Gastrocnemius medialis (tissue), 4 donors: ENCODE data around the gene STOX2. TPM values are rescaled to one million over a fixed set of nuclear protein-coding genes. Genes with fewer than 3 reads are reported as not detected.

Source experiments
- ATAC-seq, 2 donors: fragments of 150-250 bp; one replicate each; pipeline ENCODE4 v1.9.1; 2016
- DNase-seq, 2 donors: peaks; one replicate each; pipeline ENCODE4 v3.0.0-alpha.2; 2019
- H3K27ac ChIP-seq, 4 donors: fragments of 200-600 bp; sonication (generic); 1 replicate in 1 of 4; 2 replicates in 3 of 4; pipeline ENCODE4 v1.5.1; 2016 to 2018; ENCODE audit warnings: mild to moderate bottlenecking in 2 of 4, moderate library complexity in 1 of 4
- H3K27me3 ChIP-seq, 3 donors: fragments of 200-600 bp; sonication (generic) in 2 of 3; 1 replicate in 1 of 3; 2 replicates in 2 of 3; pipeline versions ENCODE4 v1.5.1 to v1.6.0; 2016 to 2019; ENCODE audit warnings: mild to moderate bottlenecking in 1 of 3, moderate library complexity in 1 of 3
- H3K36me3 ChIP-seq, 2 donors: fragments of 200-600 bp; sonication (generic) in 1 of 2; one replicate each; pipeline ENCODE4 v1.5.1; 2017 to 2018
- H3K4me1 ChIP-seq, 2 donors: fragments of 200-600 bp; sonication (generic) in 1 of 2; one replicate each; pipeline ENCODE4 v1.5.1; 2016 to 2017; ENCODE audit warnings: mild to moderate bottlenecking in 2 of 2
- H3K4me3 ChIP-seq, 4 donors: fragments of 200-600 bp; sonication (generic) in 3 of 4; 1 replicate in 1 of 4; 2 replicates in 3 of 4; pipeline ENCODE4 v1.5.1; 2016 to 2019; ENCODE audit warnings: mild to moderate bottlenecking in 2 of 4
- H3K9me3 ChIP-seq, 3 donors: fragments of 200-600 bp; sonication (generic) in 2 of 3; 1 replicate in 1 of 3; 2 replicates in 2 of 3; pipeline ENCODE4 v1.5.1; 2016 to 2019
- POLR2A ChIP-seq, 2 donors: fragments of 450-650 bp; IDR thresholded peaks; one replicate each; pipeline ENCODE4 v1.6.1; 2017; ENCODE audit warnings: antibody characterized with exemption in 2 of 2, mild to moderate bottlenecking in 2 of 2, moderate library complexity in 2 of 2
- in situ Hi-C, 4 donors: fragments of 200-750 bp; cut with MboI; loops; one replicate each; pipeline versions ENCODE4 v1.15.0 to v1.8.0; 2017; ENCODE audit warnings: low sequenced_read_pairs in 4 of 4
- intact Hi-C: fragments of 100-400 bp; cut with DNase I; formaldehyde crosslinking; loops from one replicate; pipeline ENCODE4 v1.15.1; 2023; ENCODE audit warnings: low total_unique reads
- total RNA-seq, 4 donors: library from RNA; depleted of rRNA; stranded (reverse); fragments of >200 nt; gene quantifications; one replicate each; pipeline versions ENCODE4 v1.1.0 to v1.2.3, GENCODE V29; 2016
- TF ChIP-seq, protein P1 (sequence below), 5 experiments: fragments of 450-650 bp in 3 of 5; fragments of 200-600 bp in 2 of 5; sonication (generic) in 2 of 5; IDR thresholded peaks in 4 of 5; conservative IDR thresholded peaks in 1 of 5; 1 replicate in 4 of 5; 2 replicates in 1 of 5; pipeline ENCODE4 v1.5.1; 2016 to 2019; ENCODE audit warnings: antibody characterized with exemption in 5 of 5, mild to moderate bottlenecking in 3 of 5, moderate library complexity in 3 of 5

Gene STOX2
- total RNA-seq, 4 donors from 2014 or later = 3.3 to 8.3 (median 5.9) TPM

- H3K27me3 ChIP-seq = no peaks in the 10 kb centered on the region
- TF ChIP-seq POLR2A (IDR thresholded peaks at IDR 0.05) = no peak
- TF ChIP-seq, protein P1, sequence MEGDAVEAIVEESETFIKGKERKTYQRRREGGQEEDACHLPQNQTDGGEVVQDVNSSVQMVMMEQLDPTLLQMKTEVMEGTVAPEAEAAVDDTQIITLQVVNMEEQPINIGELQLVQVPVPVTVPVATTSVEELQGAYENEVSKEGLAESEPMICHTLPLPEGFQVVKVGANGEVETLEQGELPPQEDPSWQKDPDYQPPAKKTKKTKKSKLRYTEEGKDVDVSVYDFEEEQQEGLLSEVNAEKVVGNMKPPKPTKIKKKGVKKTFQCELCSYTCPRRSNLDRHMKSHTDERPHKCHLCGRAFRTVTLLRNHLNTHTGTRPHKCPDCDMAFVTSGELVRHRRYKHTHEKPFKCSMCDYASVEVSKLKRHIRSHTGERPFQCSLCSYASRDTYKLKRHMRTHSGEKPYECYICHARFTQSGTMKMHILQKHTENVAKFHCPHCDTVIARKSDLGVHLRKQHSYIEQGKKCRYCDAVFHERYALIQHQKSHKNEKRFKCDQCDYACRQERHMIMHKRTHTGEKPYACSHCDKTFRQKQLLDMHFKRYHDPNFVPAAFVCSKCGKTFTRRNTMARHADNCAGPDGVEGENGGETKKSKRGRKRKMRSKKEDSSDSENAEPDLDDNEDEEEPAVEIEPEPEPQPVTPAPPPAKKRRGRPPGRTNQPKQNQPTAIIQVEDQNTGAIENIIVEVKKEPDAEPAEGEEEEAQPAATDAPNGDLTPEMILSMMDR (IDR thresholded peaks at IDR 0.05 in 4 of 5, conservative IDR thresholded peaks at IDR 0.05 in 1 of 5) = no peak
- intact Hi-C loops (no loop called here), in situ Hi-C loops (no loop called here)
- no peak overlapping the region for H3K4me3 ChIP-seq
- ATAC-seq (no peak), DNase-seq (no peak)
- H3K9me3 ChIP-seq = no peaks in the 10 kb centered on the region
- H3K4me1 ChIP-seq = no peaks in the 10 kb centered on the region
- H3K36me3 ChIP-seq = no peaks in the 10 kb centered on the region
- H3K27ac ChIP-seq = no peak overlapping the region
These were observed 45.0 kb upstream of the STOX2 start for GRCh38 chr4:183860119-183860518.

DNA sequence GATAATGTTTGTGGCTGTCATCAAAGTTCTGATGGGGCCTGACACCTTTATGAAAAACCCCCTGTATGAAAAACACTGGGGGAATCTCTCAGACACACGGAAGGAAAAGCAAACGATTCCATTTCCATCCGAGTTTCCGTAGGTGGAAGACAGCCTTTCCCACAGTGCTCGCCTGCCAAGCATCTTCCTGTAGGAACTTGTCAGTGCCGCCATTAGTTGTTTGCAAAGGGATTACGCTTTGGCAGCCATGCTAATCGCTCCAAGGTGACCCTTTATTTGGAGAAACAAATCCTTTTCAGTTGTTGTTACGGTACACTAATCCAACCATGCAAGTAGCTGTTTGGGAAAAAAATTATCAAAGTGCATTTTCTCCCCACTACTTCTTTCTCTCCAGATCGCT lies 44.4 kb upstream of the STOX2 start:
- no peak for TF ChIP-seq POLR2A (IDR thresholded peaks at IDR 0.05)
- TF ChIP-seq, protein P1 (IDR thresholded peaks at IDR 0.05 in 4 of 5, conservative IDR thresholded peaks at IDR 0.05 in 1 of 5) = no peak
- Histone ChIP-seq H3K4me3 (no peak overlapping the region), H3K27me3 (no peaks in the 10 kb centered on the region), H3K9me3 (no peaks in the 10 kb centered on the region), H3K4me1 (no peaks in the 10 kb centered on the region), H3K36me3 (no peaks in the 10 kb centered on the region), H3K27ac (no peak overlapping the region)
- in situ Hi-C loops = no loop called here
- no peak for ATAC-seq
- DNase-seq = no peak
- intact Hi-C loops = no loop called here

DNA sequence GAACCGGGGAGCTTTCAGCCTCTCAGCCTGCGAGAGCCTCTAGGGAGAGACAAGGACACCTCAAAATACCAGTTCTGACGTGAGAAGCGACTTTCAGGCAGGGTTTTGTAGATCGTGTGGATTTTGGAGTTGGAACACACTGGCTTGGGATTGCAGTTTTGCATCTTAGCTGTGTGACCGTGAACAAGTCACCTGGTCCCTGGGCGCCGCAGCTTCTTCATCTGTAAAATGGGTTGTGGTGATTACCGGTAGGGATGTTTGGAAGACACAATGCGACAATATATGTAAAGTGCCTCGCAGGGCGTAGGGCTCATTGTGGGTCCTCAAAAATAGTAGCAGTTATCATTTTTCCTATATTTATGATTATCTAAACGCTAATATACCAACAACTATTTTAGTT lies 43.7 kb upstream of the STOX2 start:
- TF ChIP-seq, protein P1 (IDR thresholded peaks at IDR 0.05 in 4 of 5, conservative IDR thresholded peaks at IDR 0.05 in 1 of 5) = no peak
- TF ChIP-seq POLR2A (IDR thresholded peaks at IDR 0.05) = no peak
- Histone ChIP-seq H3K4me3 (no peak overlapping the region), H3K27ac (no peak overlapping the region), H3K27me3 (no peaks in the 10 kb centered on the region), H3K4me1 (no peaks in the 10 kb centered on the region), H3K9me3 (no peaks in the 10 kb centered on the region), H3K36me3 (no peaks in the 10 kb centered on the region)
- intact Hi-C loops = no loop called here
- in situ Hi-C loops = no loop called here
- no peak for ATAC-seq
- no peak for DNase-seq

DNA sequence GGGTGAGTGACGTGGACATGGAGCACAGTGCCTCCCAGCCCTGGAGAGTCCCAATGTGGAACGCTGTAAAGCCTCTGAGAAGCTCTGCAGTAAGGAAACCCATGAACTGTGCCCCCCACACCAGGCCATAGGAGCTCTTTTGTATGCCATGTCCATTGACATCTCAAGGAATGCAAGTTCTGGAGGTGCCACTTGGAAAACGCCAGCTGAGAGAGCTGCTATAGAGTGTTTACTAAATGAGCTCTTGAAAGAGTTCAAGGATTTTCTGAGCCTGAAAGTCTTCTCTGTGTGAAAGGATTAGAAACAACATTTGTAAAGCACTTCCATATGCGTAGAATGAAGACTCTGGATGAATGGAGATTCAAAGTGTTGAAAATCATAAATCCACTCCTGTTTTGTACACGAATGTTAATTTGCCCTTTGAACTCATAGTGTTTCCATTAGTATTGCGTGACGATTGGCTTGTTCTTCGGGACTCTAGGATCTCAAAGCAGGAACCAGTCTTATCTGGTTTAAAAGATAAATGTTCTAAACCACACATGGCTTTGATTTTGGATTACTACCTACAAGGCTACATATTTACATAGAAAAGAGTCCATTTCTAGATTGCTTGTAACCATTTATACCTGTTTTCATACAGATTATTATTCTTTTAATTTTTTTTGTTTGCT lies 41.8 kb upstream of the STOX2 start:
- DNase-seq (no peak), ATAC-seq (no peak)
- H3K27me3 ChIP-seq = no peaks in the 10 kb centered on the region
- TF ChIP-seq, protein P1 (IDR thresholded peaks at IDR 0.05 in 4 of 5, conservative IDR thresholded peaks at IDR 0.05 in 1 of 5) = no peak
- no peak for TF ChIP-seq POLR2A (IDR thresholded peaks at IDR 0.05)
- no peaks in the 10 kb centered on the region for H3K4me1 ChIP-seq
- no peaks in the 10 kb centered on the region for H3K9me3 ChIP-seq
- H3K36me3 ChIP-seq = no peaks in the 10 kb centered on the region
- intact Hi-C loops = no loop called here
- H3K27ac ChIP-seq = no peak overlapping the region
- H3K4me3 ChIP-seq = no peak overlapping the region
- in situ Hi-C loops = no loop called here

- no peak for TF ChIP-seq POLR2A (IDR thresholded peaks at IDR 0.05)
- TF ChIP-seq, protein P1 (IDR thresholded peaks at IDR 0.05 in 4 of 5, conservative IDR thresholded peaks at IDR 0.05 in 1 of 5) = no peak
- H3K4me1 ChIP-seq = no peaks in the 10 kb centered on the region
- H3K36me3 ChIP-seq = no peaks in the 10 kb centered on the region
- intact Hi-C loops (no loop called here), in situ Hi-C loops (no loop called here)
- DNase-seq (no peak), ATAC-seq (no peak)
- H3K27ac ChIP-seq = no peak overlapping the region
- H3K4me3 ChIP-seq = no peak overlapping the region
- H3K27me3 ChIP-seq = no peaks in the 10 kb centered on the region
- H3K9me3 ChIP-seq = no peaks in the 10 kb centered on the region
These were observed 37.9 kb upstream of the STOX2 start for GRCh38 chr4:183867247-183867646.
